ENCODE measurements around the gene PAPPA.

DNA sequence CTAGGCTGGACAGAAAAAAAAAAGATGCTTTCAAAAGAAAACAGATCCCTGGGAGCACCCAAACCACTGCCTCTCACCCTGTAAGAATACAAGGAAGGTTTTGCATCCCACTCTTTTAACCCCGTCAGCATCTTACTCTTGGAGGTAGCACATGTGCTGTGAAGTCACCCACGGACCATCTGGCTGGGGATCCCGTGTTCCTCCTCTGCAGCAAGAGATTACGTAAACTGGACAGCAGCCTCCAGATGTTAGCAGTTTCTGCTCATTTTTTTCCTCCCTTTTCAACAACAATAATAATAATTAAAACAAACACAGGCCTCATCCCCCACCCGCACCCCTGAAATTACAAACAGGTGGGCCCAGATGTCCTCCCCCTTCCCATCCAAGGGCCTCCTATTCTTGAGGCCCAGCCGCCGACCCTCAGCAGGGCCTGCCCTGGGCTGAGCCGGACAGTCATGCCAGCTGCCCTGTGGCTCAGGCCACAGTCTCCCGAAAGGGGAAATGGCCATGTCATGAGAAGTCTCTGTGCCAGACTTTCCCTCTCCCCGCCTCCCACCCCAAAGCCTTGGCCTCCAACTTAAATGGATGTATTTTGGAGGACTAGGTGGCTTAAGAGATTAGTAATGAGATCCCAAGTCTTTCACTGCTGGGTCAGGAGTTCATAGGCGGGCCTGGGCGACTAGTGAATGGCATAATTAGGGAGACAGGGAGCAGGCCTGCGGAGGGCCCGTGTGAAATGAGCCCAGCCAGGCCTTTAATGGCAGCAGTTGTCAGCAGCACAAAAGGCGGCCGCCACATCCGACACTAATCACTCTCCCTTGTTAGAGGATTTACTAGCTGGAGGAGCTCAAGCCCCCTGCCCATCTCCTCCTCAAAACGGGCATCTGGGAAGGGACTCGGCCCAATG is 165.1 kb downstream of the PAPPA start:
- TF ChIP-seq, protein P1, sequence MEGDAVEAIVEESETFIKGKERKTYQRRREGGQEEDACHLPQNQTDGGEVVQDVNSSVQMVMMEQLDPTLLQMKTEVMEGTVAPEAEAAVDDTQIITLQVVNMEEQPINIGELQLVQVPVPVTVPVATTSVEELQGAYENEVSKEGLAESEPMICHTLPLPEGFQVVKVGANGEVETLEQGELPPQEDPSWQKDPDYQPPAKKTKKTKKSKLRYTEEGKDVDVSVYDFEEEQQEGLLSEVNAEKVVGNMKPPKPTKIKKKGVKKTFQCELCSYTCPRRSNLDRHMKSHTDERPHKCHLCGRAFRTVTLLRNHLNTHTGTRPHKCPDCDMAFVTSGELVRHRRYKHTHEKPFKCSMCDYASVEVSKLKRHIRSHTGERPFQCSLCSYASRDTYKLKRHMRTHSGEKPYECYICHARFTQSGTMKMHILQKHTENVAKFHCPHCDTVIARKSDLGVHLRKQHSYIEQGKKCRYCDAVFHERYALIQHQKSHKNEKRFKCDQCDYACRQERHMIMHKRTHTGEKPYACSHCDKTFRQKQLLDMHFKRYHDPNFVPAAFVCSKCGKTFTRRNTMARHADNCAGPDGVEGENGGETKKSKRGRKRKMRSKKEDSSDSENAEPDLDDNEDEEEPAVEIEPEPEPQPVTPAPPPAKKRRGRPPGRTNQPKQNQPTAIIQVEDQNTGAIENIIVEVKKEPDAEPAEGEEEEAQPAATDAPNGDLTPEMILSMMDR (conservative IDR thresholded peaks at IDR 0.05) = no peak
- no peak for TF ChIP-seq ZFX (IDR thresholded peaks at IDR 0.05)
